GM12874 (cell line): ENCODE results near the gene PLPPR1.

Source experiments
- TF ChIP-seq, protein P1 (sequence below): IDR thresholded peaks from 2 replicates; pipeline ENCODE4 v1.5.1; 2011; ENCODE audit warnings: low read depth, mild to moderate bottlenecking, control low read depth, low read length, moderate library complexity; ENCODE audit not compliant: insufficient read depth

PLPPR1 gene

DNA sequence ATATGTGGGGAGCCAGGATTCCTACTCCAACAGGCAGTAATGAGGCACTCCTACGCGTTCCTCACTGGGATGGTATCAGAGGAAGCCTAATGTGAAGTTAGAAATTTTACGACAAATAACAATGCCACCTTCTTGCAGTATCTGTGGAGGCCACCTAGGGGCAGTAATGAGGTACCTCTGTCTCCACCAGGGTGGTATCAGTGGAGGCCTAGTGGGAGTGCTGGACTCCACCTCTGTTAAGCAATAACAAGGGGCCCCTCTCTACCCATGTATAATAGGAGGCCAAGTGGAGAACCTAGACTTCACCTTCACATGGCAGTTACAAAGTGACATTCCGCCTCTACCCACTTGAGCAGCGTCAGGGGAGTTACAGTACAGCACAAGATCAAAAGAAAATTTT, 147.9 kb downstream of the PLPPR1 start:
- TF ChIP-seq, protein P1, sequence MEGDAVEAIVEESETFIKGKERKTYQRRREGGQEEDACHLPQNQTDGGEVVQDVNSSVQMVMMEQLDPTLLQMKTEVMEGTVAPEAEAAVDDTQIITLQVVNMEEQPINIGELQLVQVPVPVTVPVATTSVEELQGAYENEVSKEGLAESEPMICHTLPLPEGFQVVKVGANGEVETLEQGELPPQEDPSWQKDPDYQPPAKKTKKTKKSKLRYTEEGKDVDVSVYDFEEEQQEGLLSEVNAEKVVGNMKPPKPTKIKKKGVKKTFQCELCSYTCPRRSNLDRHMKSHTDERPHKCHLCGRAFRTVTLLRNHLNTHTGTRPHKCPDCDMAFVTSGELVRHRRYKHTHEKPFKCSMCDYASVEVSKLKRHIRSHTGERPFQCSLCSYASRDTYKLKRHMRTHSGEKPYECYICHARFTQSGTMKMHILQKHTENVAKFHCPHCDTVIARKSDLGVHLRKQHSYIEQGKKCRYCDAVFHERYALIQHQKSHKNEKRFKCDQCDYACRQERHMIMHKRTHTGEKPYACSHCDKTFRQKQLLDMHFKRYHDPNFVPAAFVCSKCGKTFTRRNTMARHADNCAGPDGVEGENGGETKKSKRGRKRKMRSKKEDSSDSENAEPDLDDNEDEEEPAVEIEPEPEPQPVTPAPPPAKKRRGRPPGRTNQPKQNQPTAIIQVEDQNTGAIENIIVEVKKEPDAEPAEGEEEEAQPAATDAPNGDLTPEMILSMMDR, result peak; percentile 26; the same call in 1 of the 2 replicates

DNA sequence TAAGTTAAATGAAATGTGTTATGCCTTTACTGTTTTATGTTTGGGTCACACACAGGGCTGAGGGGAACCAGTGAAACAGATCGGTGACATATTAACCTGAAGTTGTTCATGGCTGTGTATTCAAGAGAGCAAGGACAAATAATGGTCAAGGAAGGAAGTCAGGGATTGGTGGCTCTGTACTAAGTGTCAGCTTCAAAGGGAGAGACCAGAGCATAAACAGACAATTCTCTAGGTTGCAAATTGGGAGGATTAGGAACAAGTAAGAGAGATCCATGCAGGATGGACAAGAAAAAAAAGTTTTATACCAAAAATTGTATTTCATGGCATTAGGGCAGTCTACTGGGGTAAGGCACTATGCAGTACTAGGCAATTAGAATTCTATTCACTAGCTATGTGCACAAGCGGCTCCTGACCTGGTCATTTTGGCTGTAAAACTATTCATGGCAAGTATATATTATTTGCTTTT, 156.3 kb downstream of the PLPPR1 start:
- TF ChIP-seq, protein P1, result no peak

DNA sequence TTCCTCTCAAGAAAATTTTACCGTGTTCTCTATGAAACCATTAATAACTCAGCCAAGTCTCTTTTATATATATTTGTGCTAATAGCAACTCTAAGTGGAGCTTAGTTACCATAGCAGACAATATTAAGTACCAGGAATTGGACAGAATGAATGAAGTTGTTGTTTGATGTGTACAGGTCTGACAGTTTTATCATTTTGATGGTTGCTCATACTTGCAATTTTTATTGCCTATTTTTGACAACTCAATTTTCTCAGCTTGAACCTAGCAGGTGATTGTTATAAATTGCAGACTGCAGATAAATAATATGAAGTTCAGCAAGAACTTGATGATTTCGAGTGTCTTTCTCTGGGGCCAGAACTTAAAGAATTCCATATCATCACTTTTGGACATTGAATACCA, 163.2 kb downstream of the PLPPR1 start:
- TF ChIP-seq, protein P1, result no peak

DNA sequence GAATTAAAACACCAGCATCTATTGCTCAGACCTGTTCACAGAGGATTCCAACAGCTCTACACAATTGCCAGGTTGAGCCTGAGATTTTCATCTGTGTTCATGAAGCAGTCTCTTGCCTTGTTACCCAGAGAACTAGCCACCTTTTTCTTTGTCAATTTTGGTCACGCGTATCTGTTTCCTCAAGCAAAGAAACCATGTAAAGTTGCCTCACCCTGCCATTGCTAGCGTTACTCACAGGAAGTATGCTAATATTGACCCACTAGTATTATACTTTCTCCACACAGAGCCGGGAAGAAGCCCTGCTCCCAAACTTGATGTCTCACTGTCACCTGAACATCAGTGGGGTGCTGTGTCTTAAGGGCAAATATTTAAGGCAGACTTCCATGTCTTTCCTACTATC, 168.5 kb downstream of the PLPPR1 start:
- TF ChIP-seq, protein P1, result no peak

DNA sequence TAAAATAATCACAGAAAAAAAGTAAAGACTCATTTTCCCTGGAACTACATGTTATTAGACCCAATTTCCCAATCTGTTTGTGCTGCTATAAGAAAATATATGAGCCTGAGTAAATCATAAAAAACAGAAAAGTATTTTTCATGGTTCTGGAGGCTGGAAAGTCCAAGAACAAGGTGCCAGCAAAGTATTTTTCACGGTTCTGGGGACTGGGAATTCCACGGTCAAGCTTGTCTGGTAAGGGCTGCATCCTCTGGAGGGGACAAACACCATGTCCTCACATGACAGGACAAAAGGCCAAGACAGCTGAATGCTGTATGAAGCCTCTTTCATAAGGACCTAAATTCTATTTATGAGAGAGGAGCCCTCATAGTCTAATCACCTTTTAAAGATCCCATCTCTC, 172.3 kb downstream of the PLPPR1 start:
- TF ChIP-seq, protein P1, result no peak

DNA sequence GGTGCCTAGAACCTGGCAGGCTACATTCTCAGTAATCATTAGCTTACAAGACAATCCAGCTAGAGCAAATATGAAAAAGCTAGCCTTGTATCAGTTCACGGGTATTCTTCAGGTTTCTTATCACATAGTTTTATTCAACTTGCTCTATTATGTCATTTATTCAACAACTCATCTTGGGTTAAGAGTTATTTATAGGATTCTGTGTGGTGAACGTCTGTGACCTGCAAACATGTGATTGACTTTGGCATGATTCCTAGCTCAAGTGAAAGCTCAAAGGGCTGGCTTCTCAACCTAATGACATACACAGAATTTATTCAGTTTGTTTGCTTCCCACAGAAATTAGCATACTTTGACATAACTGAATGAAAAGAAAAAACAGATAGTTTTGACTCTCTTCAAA, 173.1 kb downstream of the PLPPR1 start:
- TF ChIP-seq, protein P1, result no peak

DNA sequence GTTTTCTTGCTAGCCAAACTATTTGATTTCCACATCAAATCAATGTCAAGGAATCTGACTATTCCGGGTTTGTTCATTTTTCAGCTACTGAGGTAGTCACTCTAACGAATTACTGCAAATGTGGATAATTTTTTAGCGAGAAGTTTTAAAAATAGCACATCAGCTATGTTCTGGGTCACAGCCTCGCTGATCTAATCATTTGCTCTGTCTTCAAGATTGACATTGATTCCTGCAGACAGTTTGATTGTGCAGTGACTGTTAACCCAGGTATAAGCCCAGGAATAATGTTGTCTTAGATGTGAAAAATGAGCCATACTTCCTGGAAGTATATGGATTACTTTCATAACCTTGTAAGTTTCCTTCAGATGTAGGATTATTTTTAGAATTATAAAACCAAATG, 181.1 kb downstream of the PLPPR1 start:
- TF ChIP-seq, protein P1, result no peak

DNA sequence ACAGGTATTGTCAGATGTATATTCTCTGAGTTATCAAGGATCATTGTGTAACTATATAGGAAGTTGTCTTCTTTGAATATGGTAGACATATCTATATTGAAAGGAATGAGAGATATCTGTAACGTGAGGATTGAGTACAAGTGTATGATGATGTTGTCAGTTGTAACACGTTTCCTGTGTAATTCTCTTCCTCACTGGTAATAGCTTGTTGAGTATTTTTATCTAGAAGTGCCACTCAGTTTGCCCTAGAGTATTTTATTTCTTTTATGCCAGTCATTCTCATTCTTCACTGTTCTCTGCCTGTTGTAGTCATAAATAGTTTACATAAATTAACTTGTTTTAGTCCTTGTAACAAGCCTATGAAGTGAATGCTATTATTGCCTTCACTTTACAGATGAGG, 184.1 kb downstream of the PLPPR1 start:
- TF ChIP-seq, protein P1, result no peak
